ENCODE results near the gene SFR1. TPM values are rescaled to one million over a fixed set of nuclear protein-coding genes. Genes with fewer than 3 reads are reported as not detected.

Gene SFR1
- total RNA-seq, 1 experiment from 2014 or later = 8.4 TPM

GRCh38 chr10:104088239-104088638 is 33.7 kb upstream of the SFR1 start:
- Histone ChIP-seq H3K36me3 (ENCODE audit: control insufficient read depth, insufficient read depth, low read length) (no peaks in the 10 kb centered on the region), H3K27ac (ENCODE audit: low read length) (no peak overlapping the region), H3K27me3 (ENCODE audit: control insufficient read depth, insufficient read depth, low read length) (no peaks in the 10 kb centered on the region), H3K4me3 (ENCODE audit: low read depth in 2 of 2, low read length in 2 of 2) (no peak overlapping the region), H3K9me3 (ENCODE audit: control insufficient read depth, insufficient read depth, low read depth, low read length) (no peaks in the 10 kb centered on the region), H3K4me1 (ENCODE audit: control insufficient read depth, insufficient read depth, low read length) (no peaks in the 10 kb centered on the region)
- in situ Hi-C loops (cut with HindIII; ENCODE audit: low pct_unique_long_range_greater_than_20kb, low sequenced_read_pairs) = no loop called here
- CTCF ChIA-PET = no interaction called here
- no peak for ATAC-seq
- POLR2A ChIA-PET = interaction anchor here (0.6 kb wide), 1 partner anchor 56 kb away, joined by 7 read pairs; no protein-coding TSS in a partner anchor
- no TSS peak for BruUV-seq (replicated peaks)
- no peak for TF ChIP-seq POLR2AphosphoS5 (IDR thresholded peaks at IDR 0.05; ENCODE audit: low read depth, low read length)
- TF ChIP-seq REST (IDR thresholded peaks at IDR 0.05; ENCODE audit: insufficient read depth in 1 of 2, low read depth in 2 of 2, low read length in 1 of 2) = no peak
- no peak for TF ChIP-seq SIN3A (IDR thresholded peaks at IDR 0.05; ENCODE audit: borderline replicate concordance, insufficient read depth, low read depth, low read length)
- no peak for TF ChIP-seq TCF7L2 (IDR thresholded peaks at IDR 0.05; ENCODE audit: low read depth, low read length)
- TF ChIP-seq CTCF (IDR thresholded peaks at IDR 0.05) = no peak
- intact Hi-C loops (cut with micrococcal nuclease; ENCODE audit: unreplicated experiment) = no loop called here
- no peak for DNase-seq (ENCODE audit: low read depth, low spot score)

- POLR2A ChIA-PET = no interaction called here
Observed at GRCh38 chr10:104089621-104090020, 32.4 kb upstream of the SFR1 start.

More at GRCh38 chr10:104089621-104090020, 32.4 kb upstream of the SFR1 start:
- Histone ChIP-seq H3K4me3 (ENCODE audit: low read depth in 2 of 2, low read length in 2 of 2) (no peak overlapping the region), H3K27ac (ENCODE audit: low read length) (no peak overlapping the region), H3K9me3 (ENCODE audit: control insufficient read depth, insufficient read depth, low read depth, low read length) (no peaks in the 10 kb centered on the region), H3K4me1 (ENCODE audit: control insufficient read depth, insufficient read depth, low read length) (no peaks in the 10 kb centered on the region), H3K27me3 (ENCODE audit: control insufficient read depth, insufficient read depth, low read length) (no peaks in the 10 kb centered on the region), H3K36me3 (ENCODE audit: control insufficient read depth, insufficient read depth, low read length) (no peaks in the 10 kb centered on the region)
- intact Hi-C loops (cut with micrococcal nuclease; ENCODE audit: unreplicated experiment) (no loop called here), in situ Hi-C loops (cut with HindIII; ENCODE audit: low pct_unique_long_range_greater_than_20kb, low sequenced_read_pairs) (no loop called here)
- ATAC-seq (no peak), DNase-seq (ENCODE audit: low read depth, low spot score) (no peak)
- no TSS peak for BruUV-seq (replicated peaks)
- TF ChIP-seq REST (IDR thresholded peaks at IDR 0.05; ENCODE audit: insufficient read depth in 1 of 2, low read depth in 2 of 2, low read length in 1 of 2) (no peak), SIN3A (IDR thresholded peaks at IDR 0.05; ENCODE audit: borderline replicate concordance, insufficient read depth, low read depth, low read length) (no peak), TCF7L2 (IDR thresholded peaks at IDR 0.05; ENCODE audit: low read depth, low read length) (no peak), CTCF (IDR thresholded peaks at IDR 0.05) (no peak), POLR2AphosphoS5 (IDR thresholded peaks at IDR 0.05; ENCODE audit: low read depth, low read length) (no peak)
- CTCF ChIA-PET = interaction anchor here (0.7 kb wide), 1 partner anchor 98 kb away, joined by 3 read pairs; no protein-coding TSS in a partner anchor

All from Panc1 (cell line).